ENCODE data around the gene HBA1.
"Not testable (repeated sequence)": the region's sequence is repeated elsewhere in the genome, so short reads cannot be mapped to it uniquely, and the experiment has no call there.

Gene HBA1

DNA sequence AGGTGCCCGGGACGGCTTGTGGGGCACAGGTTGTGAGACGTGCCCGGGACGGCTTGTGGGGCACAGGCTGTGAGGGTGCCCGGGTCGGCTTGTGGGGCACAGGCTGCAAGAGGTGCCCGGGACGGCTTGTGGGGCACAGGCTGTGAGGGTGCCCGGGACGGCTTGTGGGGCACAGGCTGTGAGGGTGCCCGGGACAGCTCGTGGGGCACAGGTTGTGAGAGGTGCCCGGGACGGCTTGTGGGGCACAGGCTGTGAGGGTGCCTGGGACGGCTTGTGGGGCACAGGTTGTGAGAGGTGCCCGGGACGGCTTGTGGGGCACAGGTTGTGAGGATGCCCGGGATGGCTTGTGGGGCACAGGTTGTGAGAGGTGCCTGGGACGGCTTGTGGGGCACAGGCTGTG lies 16.2 kb upstream of the HBA1 start:
- DNase-seq: not testable (repeated sequence)

DNA sequence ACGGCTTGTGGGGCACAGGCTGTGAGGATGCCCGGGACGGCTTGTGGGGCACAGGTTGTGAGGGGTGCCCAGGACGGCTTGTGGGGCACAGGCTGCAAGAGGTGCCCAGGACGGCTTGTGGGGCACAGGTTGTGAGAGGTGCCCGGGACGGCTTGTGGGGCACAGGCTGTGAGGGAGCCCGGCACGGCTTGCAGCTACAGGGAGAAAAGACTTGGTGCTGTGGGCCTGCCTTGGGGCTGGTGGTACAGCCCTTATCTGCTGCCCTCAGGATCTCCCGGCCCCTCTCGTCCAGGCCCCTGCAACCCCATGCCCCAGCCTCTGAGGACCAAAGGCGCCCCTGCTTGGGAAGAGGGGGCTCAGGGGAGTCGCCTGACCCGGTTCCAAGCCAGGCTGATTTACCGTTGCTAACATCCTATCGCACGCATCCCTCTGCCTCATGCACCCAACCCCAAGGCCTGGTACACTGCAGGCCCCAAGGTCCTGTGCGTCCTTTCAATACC lies 15.7 kb upstream of the HBA1 start:
- no peak for DNase-seq

GRCh38 chr16:162271-162991 lies 14.0 kb upstream of the HBA1 start:
- no peak for DNase-seq

GRCh38 chr16:163139-163538 lies 13.3 kb upstream of the HBA1 start:
- not testable (repeated sequence) for DNase-seq

- not testable (repeated sequence) for DNase-seq
Observed at GRCh38 chr16:163696-164095, 12.8 kb upstream of the HBA1 start.

GRCh38 chr16:164134-164823 lies 12.2 kb upstream of the HBA1 start:
- DNase-seq: not testable (repeated sequence)

GRCh38 chr16:164827-165538 lies 11.5 kb upstream of the HBA1 start:
- DNase-seq: no peak

- no peak for DNase-seq
Observed at GRCh38 chr16:165539-166374, 10.7 kb upstream of the HBA1 start, which contains the start of gene HBM. Gene HBM (plus strand): TSS chr16:165978. CDS start chr16:165998, 20 bp downstream.

- no peak for DNase-seq
Observed at GRCh38 chr16:166375-167121, 9.9 kb upstream of the HBA1 start.

DNA sequence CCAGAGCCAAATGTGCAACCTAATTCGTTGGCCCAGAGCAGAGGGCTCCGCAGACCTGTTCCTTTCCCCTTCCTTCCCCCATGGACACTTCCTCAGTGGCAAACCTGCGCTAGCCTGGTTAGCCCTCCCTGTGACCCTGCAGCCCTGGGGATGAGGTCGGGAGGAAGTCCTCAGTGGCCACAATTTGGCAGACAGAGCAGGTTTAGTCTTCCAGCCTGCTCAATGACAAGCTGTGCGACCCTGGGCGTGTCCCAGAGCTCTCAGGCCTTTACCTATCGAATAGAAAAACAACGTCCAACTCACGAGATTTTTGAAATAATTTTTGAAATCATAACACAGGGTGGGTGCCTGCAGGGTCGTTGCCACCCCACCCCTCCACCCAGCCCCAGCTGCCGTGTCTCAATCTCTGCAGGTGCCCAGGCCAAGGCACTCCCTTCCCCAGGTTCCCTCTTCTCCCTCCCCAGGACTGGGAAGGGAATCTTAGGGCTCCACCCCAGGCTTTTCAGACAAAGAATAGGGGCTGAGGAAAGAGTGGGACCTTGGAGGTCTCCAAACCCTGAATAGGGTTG lies 9.3 kb upstream of the HBA1 start:
- DNase-seq: no peak

GRCh38 chr16:168424-168823 lies 8.1 kb upstream of the HBA1 start:
- DNase-seq: no peak

GRCh38 chr16:169014-169413 lies 7.5 kb upstream of the HBA1 start:
- DNase-seq: no peak

DNA sequence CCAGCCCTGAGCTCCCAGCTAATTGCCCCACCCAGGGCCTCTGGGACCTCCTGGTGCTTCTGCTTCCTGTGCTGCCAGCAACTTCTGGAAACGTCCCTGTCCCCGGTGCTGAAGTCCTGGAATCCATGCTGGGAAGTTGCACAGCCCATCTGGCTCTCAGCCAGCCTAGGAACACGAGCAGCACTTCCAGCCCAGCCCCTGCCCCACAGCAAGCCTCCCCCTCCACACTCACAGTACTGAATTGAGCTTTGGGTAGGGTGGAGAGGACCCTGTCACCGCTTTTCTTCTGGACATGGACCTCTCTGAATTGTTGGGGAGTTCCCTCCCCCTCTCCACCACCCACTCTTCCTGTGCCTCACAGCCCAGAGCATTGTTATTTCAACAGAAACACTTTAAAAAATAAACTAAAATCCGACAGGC lies 6.4 kb upstream of the HBA1 start:
- DNase-seq: not testable (repeated sequence)

GRCh38 chr16:170788-171187 lies 5.7 kb upstream of the HBA1 start:
- no peak for DNase-seq

- DNase-seq: not testable (repeated sequence)
Observed at GRCh38 chr16:172374-172941, 4.0 kb upstream of the HBA1 start, which contains the start of gene HBA2. Gene HBA2 (plus strand): TSS chr16:172876. CDS start chr16:172913, 37 bp downstream.

GRCh38 chr16:173211-173854 lies 3.1 kb upstream of the HBA1 start:
- not testable (repeated sequence) for DNase-seq

DNA sequence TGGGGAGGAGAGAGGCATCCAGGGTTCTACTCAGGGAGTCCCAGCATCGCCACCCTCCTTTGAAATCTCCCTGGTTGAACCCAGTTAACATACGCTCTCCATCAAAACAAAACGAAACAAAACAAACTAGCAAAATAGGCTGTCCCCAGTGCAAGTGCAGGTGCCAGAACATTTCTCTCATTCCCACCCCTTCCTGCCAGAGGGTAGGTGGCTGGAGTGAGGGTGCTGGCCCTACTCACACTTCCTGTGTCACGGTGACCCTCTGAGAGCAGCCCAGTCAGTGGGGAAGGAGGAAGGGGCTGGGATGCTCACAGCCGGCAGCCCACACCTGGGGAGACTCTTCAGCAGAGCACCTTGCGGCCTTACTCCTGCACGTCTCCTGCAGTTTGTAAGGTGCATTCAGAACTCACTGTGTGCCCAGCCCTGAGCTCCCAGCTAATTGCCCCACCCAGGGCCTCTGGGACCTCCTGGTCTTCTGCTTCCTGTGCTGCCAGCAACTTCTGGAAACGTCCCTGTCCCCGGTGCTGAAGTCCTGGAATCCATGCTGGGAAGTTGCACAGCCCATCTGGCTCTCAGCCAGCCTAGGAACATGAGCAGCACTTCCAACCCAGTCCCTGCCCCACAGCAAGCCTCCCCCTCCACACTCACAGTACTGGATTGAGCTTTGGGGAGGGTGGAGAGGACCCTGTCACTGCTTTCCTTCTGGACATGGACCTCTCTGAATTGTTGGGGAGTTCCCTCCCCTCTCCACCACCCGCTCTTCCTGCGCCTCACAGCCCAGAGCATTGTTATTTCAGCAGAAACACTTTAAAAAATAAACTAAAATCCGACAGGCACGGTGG lies 2.3 kb upstream of the HBA1 start:
- DNase-seq: not testable (repeated sequence)

DNA sequence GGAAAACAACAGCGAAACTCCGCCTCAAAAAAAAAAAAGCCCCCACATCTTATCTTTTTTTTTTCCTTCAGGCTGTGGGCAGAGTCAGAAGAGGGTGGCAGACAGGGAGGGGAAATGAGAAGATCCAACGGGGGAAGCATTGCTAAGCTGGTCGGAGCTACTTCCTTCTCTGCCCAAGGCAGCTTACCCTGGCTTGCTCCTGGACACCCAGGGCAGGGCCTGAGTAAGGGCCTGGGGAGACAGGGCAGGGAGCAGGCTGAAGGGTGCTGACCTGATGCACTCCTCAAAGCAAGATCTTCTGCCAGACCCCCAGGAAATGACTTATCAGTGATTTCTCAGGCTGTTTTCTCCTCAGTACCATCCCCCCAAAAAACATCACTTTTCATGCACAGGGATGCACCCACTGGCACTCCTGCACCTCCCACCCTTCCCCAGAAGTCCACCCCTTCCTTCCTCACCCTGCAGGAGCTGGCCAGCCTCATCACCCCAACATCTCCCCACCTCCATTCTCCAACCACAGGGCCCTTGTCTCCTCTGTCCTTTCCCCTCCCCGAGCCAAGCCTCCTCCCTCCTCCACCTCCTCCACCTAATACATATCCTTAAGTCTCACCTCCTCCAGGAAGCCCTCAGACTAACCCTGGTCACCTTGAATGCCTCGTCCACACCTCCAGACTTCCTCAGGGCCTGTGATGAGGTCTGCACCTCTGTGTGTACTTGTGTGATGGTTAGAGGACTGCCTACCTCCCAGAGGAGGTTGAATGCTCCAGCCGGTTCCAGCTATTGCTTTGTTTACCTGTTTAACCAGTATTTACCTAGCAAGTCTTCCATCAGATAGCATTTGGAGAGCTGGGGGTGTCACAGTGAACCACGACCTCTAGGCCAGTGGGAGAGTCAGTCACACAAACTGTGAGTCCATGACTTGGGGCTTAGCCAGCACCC lies 1.2 kb upstream of the HBA1 start:
- DNase-seq: no peak

Data from NCI-H1092 (cell line).